ENCODE data around the gene LRRC74B. TPM values are rescaled to one million over a fixed set of nuclear protein-coding genes. Genes with fewer than 3 reads are reported as not detected.
A peak's percentile ranks its signal among the peaks of the same experiment; 100 is the strongest.

LRRC74B gene
- total and polyA plus RNA-seq, 3 donors from 2014 or later, result 3.0 to 8.7 (median 5.4) TPM

- H3K9me3 ChIP-seq, result no peaks in the 10 kb centered on the region
- no peak for TF ChIP-seq CTCF (IDR thresholded peaks at IDR 0.05)
- no peak for TF ChIP-seq POLR2A (IDR thresholded peaks at IDR 0.05)
- no peak overlapping the region for H3K4me3 ChIP-seq
- H3K36me3 ChIP-seq (ENCODE audit: low read depth, missing control alignments), result no peaks in the 10 kb centered on the region
- H3K4me1 ChIP-seq, result peaks cover 27% of the 10 kb centered on the region
- no peak overlapping the region for H3K27ac ChIP-seq
- no peak for DNase-seq
- intact Hi-C loops (cut with DNase I; ENCODE audit: low total_unique reads), result no loop called here
- 88 to 91% methylated on average over 37 to 38 of the region's 40 CpGs for WGBS, 2 donors
- H3K27me3 ChIP-seq, result no peaks in the 10 kb centered on the region
These were observed 14.9 kb upstream of the LRRC74B start for GRCh38 chr22:21030621-21031544.

GRCh38 chr22:21031545-21032036 lies 14.2 kb upstream of the LRRC74B start:
- no peak for DNase-seq
- Histone ChIP-seq H3K4me3 (peak overlapping the region; percentile 25 to 65), H3K27ac (no peak overlapping the region), H3K4me1 (peaks cover 25% of the 10 kb centered on the region), H3K36me3 (ENCODE audit: low read depth, missing control alignments) (no peaks in the 10 kb centered on the region), H3K9me3 (no peaks in the 10 kb centered on the region), H3K27me3 (no peaks in the 10 kb centered on the region)
- intact Hi-C loops (cut with DNase I; ENCODE audit: low total_unique reads), result no loop called here
- 79 to 85% methylated on average over 5 to 18 of the region's 18 CpGs for WGBS, 2 donors
- TF ChIP-seq POLR2A (IDR thresholded peaks at IDR 0.05) (no peak), CTCF (IDR thresholded peaks at IDR 0.05) (no peak)

- H3K27ac ChIP-seq, result no peak within 1 kb of the TSS
- H3K4me3 ChIP-seq, result peak within 1 kb of the TSS; percentile 25 to 65
- peak; percentile 49 for DNase-seq
- 4 to 9% methylated on average over 8 to 53 of the region's 59 CpGs for WGBS, 2 donors
- H3K4me1 ChIP-seq, result peaks cover 23% of the 10 kb centered on the region
- TF ChIP-seq POLR2A (IDR thresholded peaks at IDR 0.05), result no peak
- no peak for TF ChIP-seq CTCF (IDR thresholded peaks at IDR 0.05)
- H3K9me3 ChIP-seq, result no peaks in the 10 kb centered on the region
- H3K27me3 ChIP-seq, result no peaks in the 10 kb centered on the region
- intact Hi-C loops (cut with DNase I; ENCODE audit: low total_unique reads), result no loop called here
- H3K36me3 ChIP-seq (ENCODE audit: low read depth, missing control alignments), result no peaks in the 10 kb centered on the region
These were observed 13.5 kb upstream of the LRRC74B start, which contains the start of gene SLC7A4 for GRCh38 chr22:21032037-21032867. TSS of gene SLC7A4 (minus strand) at chr22:21032561. CDS start at chr22:21031812, 749 bp downstream.

GRCh38 chr22:21032868-21033688 lies 12.7 kb upstream of the LRRC74B start:
- Histone ChIP-seq H3K36me3 (ENCODE audit: low read depth, missing control alignments) (no peaks in the 10 kb centered on the region), H3K4me3 (no peak overlapping the region), H3K9me3 (no peaks in the 10 kb centered on the region), H3K4me1 (peaks cover 24% of the 10 kb centered on the region), H3K27me3 (no peaks in the 10 kb centered on the region), H3K27ac (no peak overlapping the region)
- TF ChIP-seq POLR2A (IDR thresholded peaks at IDR 0.05) (no peak), CTCF (IDR thresholded peaks at IDR 0.05) (no peak)
- WGBS, 2 donors, result 67 to 72% methylated on average over 10 to 12 of the region's 12 CpGs
- intact Hi-C loops (cut with DNase I; ENCODE audit: low total_unique reads), result no loop called here
- DNase-seq, result peak; percentile 54
